A549 (cell line): Measurements from ENCODE around the gene IKZF3. TPM values are rescaled to one million over a fixed set of nuclear protein-coding genes. Genes with fewer than 3 reads are reported as not detected.
"Not testable (repeated sequence)": the region's sequence is repeated elsewhere in the genome, so short reads cannot be mapped to it uniquely, and the experiment has no call there.

Source experiments
- ATAC-seq, 2 experiments: fragments of 200-7000 bp in 1 of 2; fragments of >200 bp in 1 of 2; cut with Nextera tagmentation in 1 of 2; cut with Tn5 transposase in 1 of 2; 3 replicates each; pipeline versions ENCODE4 v1.8.0 to v1.9.1; 2018 to 2020; ENCODE audit warnings: mild to moderate bottlenecking in 1 of 2, moderate library complexity in 1 of 2
- CTCF ChIA-PET: fragments of 300-600 bp; sonication (Branson Sonifier 250); formaldehyde crosslinking; extraction: SDS; loops from one replicate; lab custom pipeline; 2021; ENCODE audit warnings: antibody characterized with exemption, inconsistent platforms; lab: Yijun Ruan, JAX
- POLR2A ChIA-PET: fragments of 350-600 bp; formaldehyde crosslinking; extraction: SDS; loops from one replicate; lab custom pipeline; 2021; ENCODE audit warnings: antibody characterized with exemption, inconsistent platforms; lab: Yijun Ruan, JAX
- DNase-seq, 2 experiments: peaks; one replicate each; pipeline versions ENCODE4 v3.0.0 to v3.0.0-alpha.2; 2011 to 2016; ENCODE audit warnings: low read depth in 1 of 2, low spot score in 1 of 2
- FAIRE-seq: peaks from 2 replicates; lab custom pipeline; 2011; peaks lifted over from hg19 to GRCh38; lab: Jason Lieb, UNC
- H3K27ac ChIP-seq, 2 experiments: fragments of >200 bp; sonication (Bioruptor Twin); formaldehyde crosslinking; 3 replicates each; pipeline ENCODE4 v1.5.1; 2016 to 2017
- H3K4me1 ChIP-seq: fragments of >200 bp; sonication (Bioruptor Twin); formaldehyde crosslinking; 3 replicates; pipeline ENCODE4 v1.6.1; 2016
- H3K4me2 ChIP-seq: fragments of >200 bp; sonication (Bioruptor Twin); formaldehyde crosslinking; 3 replicates; pipeline ENCODE4 v1.6.1; 2016
- H3K4me3 ChIP-seq: fragments of >200 bp; sonication (Bioruptor Twin); formaldehyde crosslinking; 3 replicates; pipeline ENCODE4 v1.5.1; 2016
- H3K9me3 ChIP-seq: fragments of >200 bp; sonication (Bioruptor Twin); formaldehyde crosslinking; 3 replicates; pipeline ENCODE4 v1.6.1; 2016
- CHD2 ChIP-seq: fragments of 150-350 bp; IDR thresholded peaks from 2 replicates; pipeline ENCODE4 v1.6.1; 2014; ENCODE audit warnings: low read length; ENCODE audit not compliant: partially characterized antibody
- FOXS1 ChIP-seq: fragments of 250-450 bp; sonication (Bioruptor Pico); IDR thresholded peaks from 2 replicates; pipeline ENCODE4 v1.5.0; 2020; ENCODE audit warnings: mild to moderate bottlenecking, moderate library complexity
- HEYL ChIP-seq: fragments of 250-450 bp; sonication (Bioruptor Pico); IDR thresholded peaks from 2 replicates; pipeline ENCODE4 v1.8.0; 2021; ENCODE audit warnings: mild to moderate bottlenecking, moderate library complexity
- HOXB13 ChIP-seq: fragments of 250-450 bp; sonication (Bioruptor Pico); IDR thresholded peaks from 2 replicates; pipeline ENCODE4 v1.5.0; 2020; ENCODE audit warnings: low read depth, mild to moderate bottlenecking, moderate library complexity
- JUN ChIP-seq, 2 experiments: fragments of >200 bp; sonication (Bioruptor Twin); formaldehyde crosslinking; IDR thresholded peaks; 2 replicates in 1 of 2; 3 replicates in 1 of 2; pipeline ENCODE4 v1.6.1; 2016 to 2017
- JUNB ChIP-seq: fragments of >200 bp; sonication (Bioruptor Twin); formaldehyde crosslinking; IDR thresholded peaks from 2 replicates; pipeline ENCODE4 v1.6.1; 2016
- NPAS2 ChIP-seq: fragments of 250-450 bp; sonication (Bioruptor Pico); IDR thresholded peaks from 2 replicates; pipeline ENCODE4 v1.8.0; 2022; ENCODE audit warnings: mild to moderate bottlenecking, moderate library complexity, borderline replicate concordance
- NR3C1 ChIP-seq: fragments of >200 bp; sonication (Bioruptor Twin); formaldehyde crosslinking; IDR thresholded peaks from 3 replicates; pipeline ENCODE4 v1.6.1; 2017
- PHF8 ChIP-seq: fragments of 200-600 bp; sonication (generic); IDR thresholded peaks from 2 replicates; pipeline ENCODE4 v1.6.1; 2016; ENCODE audit warnings: low read depth, mild to moderate bottlenecking, antibody characterized with exemption, moderate library complexity, borderline replicate concordance
- RCOR1 ChIP-seq: fragments of 150-350 bp; IDR thresholded peaks from 2 replicates; pipeline ENCODE4 v1.6.1; 2014; ENCODE audit warnings: antibody characterized with exemption, low read length, low read depth
- RNF2 ChIP-seq: fragments of 200-600 bp; sonication (generic); IDR thresholded peaks from 2 replicates; pipeline ENCODE4 v1.6.1; 2016; ENCODE audit warnings: low read depth, mild to moderate bottlenecking, antibody characterized with exemption, moderate library complexity, borderline replicate concordance
- SREBF2 ChIP-seq: fragments of 450-650 bp; IDR thresholded peaks from 2 replicates; pipeline ENCODE4 v1.6.1; 2014; ENCODE audit warnings: mild to moderate bottlenecking, moderate library complexity
- ZC3H11A ChIP-seq: fragments of 450-650 bp; IDR thresholded peaks from 2 replicates; pipeline ENCODE4 v1.6.1; 2014; ENCODE audit warnings: antibody characterized with exemption, mild to moderate bottlenecking
- ZFP36 ChIP-seq: fragments of 450-650 bp; IDR thresholded peaks from 2 replicates; pipeline ENCODE4 v1.6.1; 2014; ENCODE audit warnings: borderline replicate concordance; ENCODE audit not compliant: partially characterized antibody
- ZNF302 ChIP-seq: fragments of 250-450 bp; sonication (Bioruptor Pico); IDR thresholded peaks from 2 replicates; pipeline ENCODE4 v1.9.0; 2021; ENCODE audit warnings: inconsistent platforms, mild to moderate bottlenecking, moderate library complexity
- WGBS: methylation state at CpG from one replicate; pipeline ENCODE4 v1.1.6; 2017; ENCODE audit errors: missing lambda C conversion rate; 5-methylcytosine and 5-hydroxymethylcytosine counted together
- polyA plus RNA-seq, 4 experiments: library from polyadenylated mRNA; depleted of rRNA in 3 of 4; stranded (reverse); fragments of >200 nt; fragmentation: RNase III in 1 of 4; extraction: RNeasy Plus Mini Kit Qiagen cat#74134 plus additional on column Dnase treatment in 1 of 4; gene quantifications; 2 replicates in 3 of 4; 3 replicates in 1 of 4; pipeline ENCODE4 v1.2.3, GENCODE V29; 2011 to 2017
- TF ChIP-seq, protein P1 (sequence below): IDR thresholded peaks from 2 replicates; pipeline ENCODE4 v1.6.1; 2012
- TF ChIP-seq, protein P2 (sequence below): fragments of >200 bp; sonication (Bioruptor Twin); formaldehyde crosslinking; IDR thresholded peaks from 2 replicates; pipeline ENCODE4 v1.6.1; 2016

The IKZF3 gene
- polyA plus RNA-seq, 2 of the 4 experiments (the other 2 are of a cell fraction) = not detected

DNA sequence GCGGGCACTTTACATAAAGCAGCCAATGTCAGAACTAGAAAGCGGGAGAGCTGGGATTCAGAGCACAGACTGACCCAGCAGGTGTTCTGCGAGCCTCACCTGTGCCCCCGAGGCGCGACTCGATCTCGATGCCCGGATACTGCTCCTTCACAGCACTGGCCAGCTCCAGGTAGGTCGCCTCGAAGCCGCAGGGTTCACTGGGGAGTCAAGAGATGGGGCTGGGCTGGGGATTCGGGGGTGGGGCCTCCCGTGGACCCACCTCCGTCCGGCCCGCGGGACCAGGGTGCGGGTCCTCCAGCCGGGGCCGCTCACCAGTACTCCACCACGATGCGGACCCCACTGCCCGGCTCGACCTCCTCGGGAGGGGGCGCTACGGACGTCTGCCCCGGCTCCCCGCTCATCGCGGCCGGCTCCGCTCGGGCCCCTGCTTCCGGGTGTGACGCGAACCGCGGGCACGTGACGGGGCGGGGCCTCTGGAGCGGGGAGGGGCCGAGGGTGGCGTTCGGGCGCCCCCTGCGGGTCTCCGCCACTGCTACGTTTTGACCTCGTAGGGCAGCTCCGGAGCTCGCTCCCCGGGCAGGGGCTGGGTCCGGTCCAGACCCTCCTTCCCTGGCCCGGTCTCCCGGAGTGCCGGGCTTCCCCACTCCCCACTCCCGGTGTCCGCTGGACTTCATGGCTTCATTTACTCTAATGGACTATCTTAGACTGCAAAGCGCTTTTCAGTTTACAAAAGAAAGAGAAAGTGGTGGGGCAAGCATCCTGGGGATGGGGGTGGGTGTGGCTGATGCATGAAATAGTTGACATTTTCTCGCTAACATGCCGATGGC lies 133.8 kb downstream of the IKZF3 start, which contains the start of gene MIEN1 (continued):
- TF ChIP-seq, protein P1, sequence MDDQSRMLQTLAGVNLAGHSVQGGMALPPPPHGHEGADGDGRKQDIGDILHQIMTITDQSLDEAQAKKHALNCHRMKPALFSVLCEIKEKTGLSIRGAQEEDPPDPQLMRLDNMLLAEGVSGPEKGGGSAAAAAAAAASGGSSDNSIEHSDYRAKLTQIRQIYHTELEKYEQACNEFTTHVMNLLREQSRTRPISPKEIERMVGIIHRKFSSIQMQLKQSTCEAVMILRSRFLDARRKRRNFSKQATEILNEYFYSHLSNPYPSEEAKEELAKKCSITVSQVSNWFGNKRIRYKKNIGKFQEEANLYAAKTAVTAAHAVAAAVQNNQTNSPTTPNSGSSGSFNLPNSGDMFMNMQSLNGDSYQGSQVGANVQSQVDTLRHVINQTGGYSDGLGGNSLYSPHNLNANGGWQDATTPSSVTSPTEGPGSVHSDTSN = no peak
- TF ChIP-seq RCOR1 = 0 out of 2 replicates have a peak, but pooled peaks have one; percentile 79
- TF ChIP-seq RNF2 = no peak

DNA sequence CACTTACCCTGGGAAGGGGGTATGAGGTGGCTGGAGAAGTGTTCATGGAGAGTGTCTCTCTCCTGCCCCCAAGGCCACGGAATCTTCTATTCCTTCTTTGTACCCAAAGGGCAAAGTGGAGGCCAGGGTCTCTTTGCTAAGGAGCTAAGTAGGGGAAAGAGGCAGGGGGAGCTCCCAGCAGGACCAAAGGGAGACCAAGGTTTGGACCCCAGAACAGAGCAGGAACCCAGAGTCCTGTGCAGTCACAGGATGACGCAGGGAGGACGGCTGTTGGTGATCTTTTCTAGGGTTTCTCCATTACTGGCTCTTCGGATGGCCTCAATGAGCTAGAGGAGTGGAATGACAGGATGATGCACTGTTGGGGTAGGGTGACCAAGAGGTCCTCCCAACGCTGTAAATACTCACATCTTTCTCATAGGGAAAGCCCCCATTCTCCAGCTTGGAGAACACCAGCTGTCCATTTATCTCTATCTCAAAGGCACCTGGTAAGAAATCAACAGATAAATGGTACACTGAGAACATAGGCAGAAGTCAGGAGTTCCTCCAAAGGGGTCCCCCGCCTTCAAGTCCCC lies 134.7 kb downstream of the IKZF3 start:
- Histone ChIP-seq H3K27ac (peak overlapping the region; percentile 93 to 94), H3K9me3 (no peaks in the 10 kb centered on the region), H3K4me2 (peak overlapping the region; percentile 95), H3K4me1 (peaks cover 6% of the 10 kb centered on the region), H3K4me3 (peak overlapping the region; percentile 60)
- ChIA-PET CTCF (interaction anchor here (0.7 to 5.8 kb wide), 38 partner anchors 9 to 293 kb away, joined by 3 to 171 read pairs (median 6); partner anchors contain the start of genes ERBB2, PGAP3, PNMT and PPP1R1B), POLR2A (interaction anchor here (0.6 to 3.2 kb wide), 18 partner anchors 10 to 762 kb away, joined by 3 to 42 read pairs (median 5); partner anchors contain the start of genes CDK12, ERBB2, FBXO47 and PGAP3)
- 66% methylated on average over 6 of the region's 6 CpGs for WGBS
- TF ChIP-seq ZNF302 (CRISPR knock-in tag) (no peak), CHD2 (no peak), ZC3H11A (no peak), SREBF2 (no peak), HEYL (CRISPR knock-in tag) (no peak), FOXS1 (CRISPR knock-in tag) (no peak)
- TF ChIP-seq, protein P2, sequence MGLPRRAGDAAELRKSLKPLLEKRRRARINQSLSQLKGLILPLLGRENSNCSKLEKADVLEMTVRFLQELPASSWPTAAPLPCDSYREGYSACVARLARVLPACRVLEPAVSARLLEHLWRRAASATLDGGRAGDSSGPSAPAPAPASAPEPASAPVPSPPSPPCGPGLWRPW = no peak
- ATAC-seq (no peak), DNase-seq (no peak), FAIRE-seq (no peak)

DNA sequence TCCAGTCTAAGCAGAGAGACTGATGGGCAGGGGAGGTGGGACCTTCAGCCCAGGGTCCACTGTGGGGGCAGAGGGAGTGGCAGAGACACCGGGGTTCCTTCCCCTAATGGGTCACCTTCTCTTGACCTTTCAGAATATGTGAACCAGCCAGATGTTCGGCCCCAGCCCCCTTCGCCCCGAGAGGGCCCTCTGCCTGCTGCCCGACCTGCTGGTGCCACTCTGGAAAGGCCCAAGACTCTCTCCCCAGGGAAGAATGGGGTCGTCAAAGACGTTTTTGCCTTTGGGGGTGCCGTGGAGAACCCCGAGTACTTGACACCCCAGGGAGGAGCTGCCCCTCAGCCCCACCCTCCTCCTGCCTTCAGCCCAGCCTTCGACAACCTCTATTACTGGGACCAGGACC lies 136.6 kb downstream of the IKZF3 start:
- DNase-seq (no peak), ATAC-seq (no peak), FAIRE-seq (no peak)
- 71% methylated on average over 9 of the region's 10 CpGs for WGBS
- H3K4me3 ChIP-seq = no peak overlapping the region
- no peaks in the 10 kb centered on the region for H3K9me3 ChIP-seq
- POLR2A ChIA-PET = no interaction called here
- H3K4me1 ChIP-seq = peaks cover 9% of the 10 kb centered on the region
- TF ChIP-seq JUNB (no peak), JUN (IDR thresholded peaks at IDR 0.05) (0 out of 5 replicates have a peak, but pooled peaks of 1 of the 2 experiments have one; percentile 14)
- H3K4me2 ChIP-seq = no peak overlapping the region
- CTCF ChIA-PET = interaction anchor here (3.3 to 5.8 kb wide), 8 partner anchors 8 to 105 kb away, joined by 16 to 171 read pairs (median 44); partner anchors contain the start of genes ERBB2 and PNMT
- H3K27ac ChIP-seq = no peak overlapping the region

DNA sequence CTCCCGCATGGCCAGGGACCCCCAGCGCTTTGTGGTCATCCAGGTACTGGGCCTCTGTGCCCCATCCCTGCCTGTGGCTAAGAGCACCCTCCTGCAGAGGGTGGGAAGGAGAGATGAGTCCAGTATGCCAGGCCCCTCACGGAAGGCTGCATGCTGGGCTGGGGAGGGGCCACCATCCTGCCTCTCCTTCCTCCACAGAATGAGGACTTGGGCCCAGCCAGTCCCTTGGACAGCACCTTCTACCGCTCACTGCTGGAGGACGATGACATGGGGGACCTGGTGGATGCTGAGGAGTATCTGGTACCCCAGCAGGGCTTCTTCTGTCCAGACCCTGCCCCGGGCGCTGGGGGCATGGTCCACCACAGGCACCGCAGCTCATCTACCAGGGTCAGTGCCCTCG lies 137.5 kb downstream of the IKZF3 start:
- TF ChIP-seq NR3C1 (no peak), NPAS2 (no peak), JUN (IDR thresholded peaks at IDR 0.05) (no peak), FOXS1 (CRISPR knock-in tag) (no peak), ZFP36 (no peak), JUNB (no peak), HOXB13 (CRISPR knock-in tag) (no peak), PHF8 (no peak)
- DNase-seq (no peak), ATAC-seq (no peak), FAIRE-seq (no peak)
- CTCF ChIA-PET = interaction anchor here (1.2 kb wide), 1 partner anchor 102 kb away, joined by 4 read pairs; no protein-coding TSS in a partner anchor
- whole genome bisulfite sequencing = 96% methylated on average over 9 of the region's 9 CpGs
- peaks cover 9% of the 10 kb centered on the region for H3K4me1 ChIP-seq
- POLR2A ChIA-PET = interaction anchor here (1.5 kb wide), 1 partner anchor 254 kb away, joined by 3 read pairs; no protein-coding TSS in a partner anchor
- no peaks in the 10 kb centered on the region for H3K9me3 ChIP-seq
- H3K4me2 ChIP-seq = no peak overlapping the region
- H3K27ac ChIP-seq = no peak overlapping the region
- H3K4me3 ChIP-seq = no peak overlapping the region

DNA sequence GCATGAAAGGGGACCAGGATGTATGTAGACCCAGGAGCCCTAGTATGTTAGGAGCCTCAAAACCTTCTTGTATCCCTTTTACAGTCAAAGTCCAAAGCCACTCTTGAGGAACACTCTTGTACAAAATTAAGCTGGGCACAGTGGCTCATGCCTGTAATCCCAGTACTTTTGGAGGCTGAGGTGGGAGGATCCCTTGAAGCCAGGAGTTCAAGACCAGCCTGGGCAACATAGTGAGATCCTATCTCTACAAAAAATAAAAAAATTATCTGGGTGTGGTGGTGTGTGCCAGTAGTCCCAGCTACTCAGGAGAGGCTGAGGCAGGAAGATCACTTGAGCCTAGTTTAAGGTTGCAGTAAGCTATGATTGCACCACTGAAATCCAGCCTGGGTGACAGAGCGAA lies 138.2 kb downstream of the IKZF3 start:
- H3K9me3 ChIP-seq, H3K4me2 ChIP-seq, ATAC-seq, DNase-seq, H3K4me1 ChIP-seq, H3K4me3 ChIP-seq, H3K27ac ChIP-seq, FAIRE-seq: not testable (repeated sequence)
- CTCF ChIA-PET = interaction anchor here (1.2 to 1.9 kb wide), 7 partner anchors 10 to 104 kb away, joined by 3 to 8 read pairs (median 4); no protein-coding TSS in a partner anchor
- WGBS = 100% methylated on average over 1 of the region's 1 CpG
- POLR2A ChIA-PET = interaction anchor here (1.4 to 1.5 kb wide), 2 partner anchors 26 to 254 kb away, joined by 3 to 6 read pairs; partner anchors contain the start of gene ERBB2
